Loucy (cell line): ENCODE results near the gene RAI14.

Experiments
- H2AFZ ChIP-seq: fragments of 200-600 bp; sonication (generic); 2 replicates; pipeline ENCODE4 v1.6.0; 2016; ENCODE audit warnings: antibody characterized with exemption, mild to moderate bottlenecking, low read length, moderate library complexity
- H3F3A ChIP-seq: fragments of 200-600 bp; 2 replicates; pipeline ENCODE4 v1.6.0; 2016; ENCODE audit warnings: antibody characterized with exemption, low read depth, mild to moderate bottlenecking
- H3K27me3 ChIP-seq: fragments of 200-600 bp; sonication (generic); 2 replicates; pipeline ENCODE4 v1.6.1; 2014; ENCODE audit warnings: low read length, mild to moderate bottlenecking; ENCODE audit not compliant: insufficient read depth, poor library complexity, severe bottlenecking
- H3K36me3 ChIP-seq: fragments of 200-600 bp; sonication (generic); 2 replicates; pipeline ENCODE4 v1.6.1; 2016; ENCODE audit warnings: low read length; ENCODE audit not compliant: insufficient read depth
- H3K4me1 ChIP-seq: fragments of 200-600 bp; sonication (generic); 2 replicates; pipeline ENCODE4 v1.5.1; 2014; ENCODE audit warnings: low read length, mild to moderate bottlenecking; ENCODE audit not compliant: insufficient read depth, poor library complexity, severe bottlenecking
- H3K4me2 ChIP-seq: fragments of 200-600 bp; sonication (generic); 2 replicates; pipeline ENCODE4 v1.6.0; 2014; ENCODE audit warnings: antibody characterized with exemption, low read length, low read depth, mild to moderate bottlenecking; ENCODE audit not compliant: poor library complexity, severe bottlenecking
- H3K4me3 ChIP-seq: fragments of 200-600 bp; sonication (generic); 2 replicates; pipeline ENCODE4 v1.5.1; 2014; ENCODE audit warnings: low read length, mild to moderate bottlenecking, mixed read lengths; ENCODE audit not compliant: poor library complexity, severe bottlenecking
- H3K79me2 ChIP-seq: fragments of 200-600 bp; sonication (generic); 2 replicates; pipeline ENCODE4 v1.6.1; 2014; ENCODE audit warnings: low read length; ENCODE audit not compliant: insufficient read depth
- H3K9ac ChIP-seq: fragments of 200-600 bp; sonication (generic); 2 replicates; pipeline ENCODE4 v1.6.0; 2014; ENCODE audit warnings: mild to moderate bottlenecking, low read depth, low read length, moderate library complexity; ENCODE audit not compliant: poor library complexity, severe bottlenecking
- H3K9me2 ChIP-seq: fragments of 200-600 bp; sonication (generic); replicated peaks from 2 replicates; pipeline ENCODE4 v1.6.1; 2016; ENCODE audit warnings: low read depth, low read length, mixed read lengths
- H3K9me3 ChIP-seq: fragments of 200-600 bp; sonication (generic); 2 replicates; pipeline ENCODE4 v1.6.1; 2014; ENCODE audit warnings: mild to moderate bottlenecking, antibody characterized with exemption, low read length, low read depth; ENCODE audit not compliant: insufficient read depth
- H4K20me1 ChIP-seq: fragments of 200-600 bp; sonication (generic); 2 replicates; pipeline ENCODE4 v1.6.0; 2014; ENCODE audit warnings: antibody characterized with exemption, low read length, mild to moderate bottlenecking; ENCODE audit not compliant: insufficient read depth, poor library complexity, severe bottlenecking
- EZH2phosphoT487 ChIP-seq: fragments of 200-600 bp; IDR thresholded peaks from 2 replicates; pipeline ENCODE4 v1.6.1; 2018; ENCODE audit warnings: antibody characterized with exemption, mild to moderate bottlenecking, moderate library complexity, borderline replicate concordance
- TF ChIP-seq, protein P1 (sequence below): fragments of 200-600 bp; sonication (generic); conservative IDR thresholded peaks from 2 replicates; pipeline ENCODE4 v1.5.1; 2014; ENCODE audit warnings: mild to moderate bottlenecking, antibody characterized with exemption, low read length

The RAI14 gene

GRCh38 chr5:34616651-34617050 is 39.5 kb upstream of the RAI14 start:
- no peak overlapping the region for H3K4me3 ChIP-seq
- no peaks in the 10 kb centered on the region for H3F3A ChIP-seq
- no peaks in the 10 kb centered on the region for H3K79me2 ChIP-seq
- no peaks in the 10 kb centered on the region for H3K27me3 ChIP-seq
- H3K36me3 ChIP-seq = no peaks in the 10 kb centered on the region
- H3K9me3 ChIP-seq = no peaks in the 10 kb centered on the region
- no peak overlapping the region for H2AFZ ChIP-seq
- H3K4me1 ChIP-seq = no peaks in the 10 kb centered on the region
- no peak overlapping the region for H3K9ac ChIP-seq
- TF ChIP-seq, protein P1, sequence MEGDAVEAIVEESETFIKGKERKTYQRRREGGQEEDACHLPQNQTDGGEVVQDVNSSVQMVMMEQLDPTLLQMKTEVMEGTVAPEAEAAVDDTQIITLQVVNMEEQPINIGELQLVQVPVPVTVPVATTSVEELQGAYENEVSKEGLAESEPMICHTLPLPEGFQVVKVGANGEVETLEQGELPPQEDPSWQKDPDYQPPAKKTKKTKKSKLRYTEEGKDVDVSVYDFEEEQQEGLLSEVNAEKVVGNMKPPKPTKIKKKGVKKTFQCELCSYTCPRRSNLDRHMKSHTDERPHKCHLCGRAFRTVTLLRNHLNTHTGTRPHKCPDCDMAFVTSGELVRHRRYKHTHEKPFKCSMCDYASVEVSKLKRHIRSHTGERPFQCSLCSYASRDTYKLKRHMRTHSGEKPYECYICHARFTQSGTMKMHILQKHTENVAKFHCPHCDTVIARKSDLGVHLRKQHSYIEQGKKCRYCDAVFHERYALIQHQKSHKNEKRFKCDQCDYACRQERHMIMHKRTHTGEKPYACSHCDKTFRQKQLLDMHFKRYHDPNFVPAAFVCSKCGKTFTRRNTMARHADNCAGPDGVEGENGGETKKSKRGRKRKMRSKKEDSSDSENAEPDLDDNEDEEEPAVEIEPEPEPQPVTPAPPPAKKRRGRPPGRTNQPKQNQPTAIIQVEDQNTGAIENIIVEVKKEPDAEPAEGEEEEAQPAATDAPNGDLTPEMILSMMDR = no peak
- H3K9me2 ChIP-seq = no peaks in the 10 kb centered on the region
- H4K20me1 ChIP-seq = no peaks in the 10 kb centered on the region
- H3K4me2 ChIP-seq = no peak overlapping the region

DNA sequence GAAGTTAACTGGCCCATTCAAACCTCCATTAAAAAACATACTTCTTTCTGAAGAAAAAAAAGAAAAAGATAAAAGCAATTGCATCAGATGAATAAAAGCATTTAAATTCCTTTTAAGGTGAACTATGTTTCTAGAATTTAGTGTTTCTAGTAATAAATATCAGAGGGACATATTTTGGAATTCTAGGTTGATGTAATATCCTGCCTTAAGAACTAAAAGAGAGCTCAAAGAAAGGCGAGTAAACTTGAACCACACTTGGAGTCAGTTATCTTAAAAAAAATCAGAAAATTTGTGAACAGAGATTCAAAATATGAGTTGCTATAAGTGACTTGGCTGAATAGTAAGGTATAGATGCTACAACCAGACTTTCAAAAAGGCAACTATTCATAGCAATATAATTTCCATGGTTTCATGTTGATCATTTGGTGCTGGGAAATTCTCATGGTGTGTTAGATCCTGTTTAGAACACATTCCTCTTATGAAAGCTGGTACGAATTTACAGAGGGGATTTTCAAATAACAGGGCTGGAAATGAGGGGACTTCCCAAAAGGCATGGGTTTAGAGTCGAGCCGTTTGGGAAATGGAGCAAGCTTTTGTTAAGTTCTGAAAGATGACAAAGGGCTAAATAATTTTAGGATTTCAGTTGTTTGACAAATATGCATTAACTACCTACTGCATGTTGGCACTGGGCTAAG is 37.6 kb upstream of the RAI14 start:
- Histone ChIP-seq H3K9me3 (no peaks in the 10 kb centered on the region), H4K20me1 (no peaks in the 10 kb centered on the region), H3K27me3 (no peaks in the 10 kb centered on the region), H3K9ac (no peak overlapping the region), H3K79me2 (no peaks in the 10 kb centered on the region), H2AFZ (no peak overlapping the region), H3K4me2 (no peak overlapping the region), H3K4me3 (no peak overlapping the region), H3K9me2 (no peaks in the 10 kb centered on the region), H3F3A (no peaks in the 10 kb centered on the region), H3K36me3 (no peaks in the 10 kb centered on the region), H3K4me1 (no peaks in the 10 kb centered on the region)
- no peak for TF ChIP-seq EZH2phosphoT487
- TF ChIP-seq, protein P1 = no peak

GRCh38 chr5:34620185-34620584 is 35.9 kb upstream of the RAI14 start:
- H3K4me3 ChIP-seq = no peak overlapping the region
- no peaks in the 10 kb centered on the region for H4K20me1 ChIP-seq
- no peak overlapping the region for H3K9ac ChIP-seq
- no peak overlapping the region for H2AFZ ChIP-seq
- H3K9me2 ChIP-seq = no peaks in the 10 kb centered on the region
- H3K4me2 ChIP-seq = no peak overlapping the region
- H3K9me3 ChIP-seq = no peaks in the 10 kb centered on the region
- TF ChIP-seq, protein P1 = no peak
- no peak for TF ChIP-seq EZH2phosphoT487
- no peaks in the 10 kb centered on the region for H3K27me3 ChIP-seq
- no peaks in the 10 kb centered on the region for H3F3A ChIP-seq
- H3K36me3 ChIP-seq = no peaks in the 10 kb centered on the region
- no peaks in the 10 kb centered on the region for H3K79me2 ChIP-seq
- H3K4me1 ChIP-seq = no peaks in the 10 kb centered on the region
